Stimulated activated naive B cell treated with anti-CD40 and anti-IgM and Interleukin-4, amounts not matched to agents 10 μg/mL and 1 μg/mL and 100 μg/mL, for 72 hours (primary cell): Measurements from ENCODE around the gene NRDE2.
A peak's percentile ranks its signal among the peaks of the same experiment; 100 is the strongest.
"Not testable (repeated sequence)": the region's sequence is repeated elsewhere in the genome, so short reads cannot be mapped to it uniquely, and the experiment has no call there.

Source experiments
- ATAC-seq, 2 donors: fragments of 150-1000 bp; cut with Tn5 transposase; replicated peaks; 2 replicates each; pipeline ENCODE4 v1.10.0; 2021; ENCODE audit warnings: moderate library complexity in 1 of 2
- DNase-seq: peaks from one replicate; pipeline ENCODE4 v3.0.0; 2021
- H3K27ac Mint-ChIP-seq: one replicate; pipeline ENCODE4 v1.8.0; 2022; ENCODE audit warnings: mild to moderate bottlenecking, mixed read lengths
- H3K27me3 Mint-ChIP-seq, 2 donors: one replicate each; pipeline ENCODE4 v1.8.0; 2022; ENCODE audit warnings: mixed read lengths in 2 of 2
- H3K36me3 Mint-ChIP-seq, 2 donors: one replicate each; pipeline ENCODE4 v1.8.0; 2022; ENCODE audit warnings: mixed read lengths in 2 of 2, mild to moderate bottlenecking in 1 of 2
- H3K4me1 Mint-ChIP-seq, 2 donors: one replicate each; pipeline ENCODE4 v1.8.0; 2022; ENCODE audit warnings: mixed read lengths in 2 of 2, mild to moderate bottlenecking in 1 of 2
- H3K4me3 Mint-ChIP-seq, 2 donors: one replicate each; pipeline ENCODE4 v1.8.0; 2022; ENCODE audit warnings: mild to moderate bottlenecking in 2 of 2, mixed read lengths in 2 of 2, moderate library complexity in 1 of 2
- H3K9me3 Mint-ChIP-seq, 2 donors: one replicate each; pipeline ENCODE4 v1.8.0; 2022; ENCODE audit warnings: mixed read lengths in 2 of 2, mild to moderate bottlenecking in 1 of 2

The NRDE2 gene

GRCh38 chr14:90355540-90356518 is 24.1 kb upstream of the NRDE2 start:
- H3K27me3 Mint-ChIP-seq = peaks cover 11% of the 10 kb centered on the region in 2 donors

GRCh38 chr14:90354551-90355298 is 23.0 kb upstream of the NRDE2 start:
- H3K4me1 Mint-ChIP-seq = peaks cover 0 to 3% of the 10 kb centered on the region in 2 donors
- ATAC-seq = no peak
- no peak for DNase-seq
- no peaks in the 10 kb centered on the region for H3K9me3 Mint-ChIP-seq
- peaks cover 4 to 7% of the 10 kb centered on the region in 2 donors for H3K27me3 Mint-ChIP-seq
- H3K27ac Mint-ChIP-seq = no peak overlapping the region
- H3K4me3 Mint-ChIP-seq = no peak overlapping the region
- H3K36me3 Mint-ChIP-seq = no peaks in the 10 kb centered on the region

More at GRCh38 chr14:90355540-90356518, 24.1 kb upstream of the NRDE2 start:
- H3K9me3 Mint-ChIP-seq = no peaks in the 10 kb centered on the region
- no peak overlapping the region for H3K27ac Mint-ChIP-seq
- ATAC-seq = no peak
- DNase-seq = no peak
- H3K4me3 Mint-ChIP-seq = no peak overlapping the region
- H3K36me3 Mint-ChIP-seq = no peaks in the 10 kb centered on the region
- no peaks in the 10 kb centered on the region for H3K4me1 Mint-ChIP-seq

- ATAC-seq (no peak), DNase-seq (no peak)
- no peaks in the 10 kb centered on the region for H3K36me3 Mint-ChIP-seq
- H3K4me1 Mint-ChIP-seq = peaks cover 0 to 3% of the 10 kb centered on the region in 2 donors
- peaks cover 0 to 3% of the 10 kb centered on the region in 2 donors for H3K27me3 Mint-ChIP-seq
- H3K4me3 Mint-ChIP-seq = no peak overlapping the region
- no peaks in the 10 kb centered on the region for H3K9me3 Mint-ChIP-seq
- no peak overlapping the region for H3K27ac Mint-ChIP-seq
Observed at GRCh38 chr14:90349739-90350138, 18.0 kb upstream of the NRDE2 start.

- no peak overlapping the region for H3K27ac Mint-ChIP-seq
- ATAC-seq = no peak
Observed at GRCh38 chr14:90348270-90348669, 16.5 kb upstream of the NRDE2 start.

GRCh38 chr14:90345239-90345557 is 13.5 kb upstream of the NRDE2 start:
- Mint-ChIP-seq H3K9me3 (no peaks in the 10 kb centered on the region), H3K36me3 (no peaks in the 10 kb centered on the region), H3K27me3 (peaks cover 9 to 12% of the 10 kb centered on the region in 2 donors), H3K4me3 (no peak overlapping the region), H3K4me1 (peaks cover 0 to 3% of the 10 kb centered on the region in 2 donors), H3K27ac (no peak overlapping the region)
- no peak for DNase-seq
- no peak for ATAC-seq

More at GRCh38 chr14:90348270-90348669, 16.5 kb upstream of the NRDE2 start:
- H3K27me3 Mint-ChIP-seq = peaks cover 0 to 3% of the 10 kb centered on the region in 2 donors
- H3K36me3 Mint-ChIP-seq = no peaks in the 10 kb centered on the region
- peaks cover 0 to 3% of the 10 kb centered on the region in 2 donors for H3K4me1 Mint-ChIP-seq
- H3K4me3 Mint-ChIP-seq = no peak overlapping the region
- H3K9me3 Mint-ChIP-seq = no peaks in the 10 kb centered on the region
- DNase-seq = no peak

DNA sequence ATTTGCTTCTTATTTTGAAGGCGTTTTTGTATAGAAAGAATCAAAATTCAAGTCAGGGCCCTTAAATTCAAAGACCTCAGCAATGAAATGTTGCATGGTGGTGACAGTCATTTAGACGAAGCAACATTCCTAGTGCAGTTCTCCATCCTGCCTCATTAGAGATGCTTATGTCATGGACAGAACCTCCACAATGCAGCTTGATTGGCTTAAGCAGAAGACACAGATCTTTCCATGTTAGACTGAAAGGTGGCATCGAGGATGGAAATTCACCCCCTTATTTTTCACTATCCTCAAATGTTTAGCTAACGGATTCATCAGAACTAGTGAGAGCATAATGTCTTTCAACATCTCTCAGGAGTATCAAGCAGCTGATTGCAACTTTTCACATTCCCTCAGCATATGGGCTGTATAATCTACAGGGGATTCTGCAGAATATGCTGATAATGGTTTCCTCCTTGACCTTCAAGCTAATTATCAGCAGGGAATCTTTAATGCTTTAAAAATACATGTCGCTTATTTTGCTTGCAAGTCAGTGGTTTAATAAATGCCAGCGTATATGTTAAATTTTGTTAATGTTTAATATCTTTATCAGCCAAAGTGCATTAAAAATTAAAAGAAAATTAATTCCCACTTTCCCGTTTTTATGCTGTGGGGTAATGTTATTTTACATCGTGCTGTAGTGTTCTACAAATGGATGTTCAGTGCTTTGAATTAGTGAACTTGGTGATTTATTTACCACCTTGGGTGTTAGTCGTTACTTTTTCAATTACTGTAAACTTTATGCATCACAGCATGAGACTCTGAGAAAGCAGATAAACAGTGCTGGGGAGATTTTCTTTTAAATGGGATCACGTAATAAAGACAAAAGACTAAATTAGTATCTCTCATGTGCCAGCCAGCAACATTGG is 12.8 kb upstream of the NRDE2 start:
- H3K9me3 Mint-ChIP-seq = no peaks in the 10 kb centered on the region
- no peak overlapping the region for H3K27ac Mint-ChIP-seq
- no peaks in the 10 kb centered on the region for H3K4me1 Mint-ChIP-seq

DNA sequence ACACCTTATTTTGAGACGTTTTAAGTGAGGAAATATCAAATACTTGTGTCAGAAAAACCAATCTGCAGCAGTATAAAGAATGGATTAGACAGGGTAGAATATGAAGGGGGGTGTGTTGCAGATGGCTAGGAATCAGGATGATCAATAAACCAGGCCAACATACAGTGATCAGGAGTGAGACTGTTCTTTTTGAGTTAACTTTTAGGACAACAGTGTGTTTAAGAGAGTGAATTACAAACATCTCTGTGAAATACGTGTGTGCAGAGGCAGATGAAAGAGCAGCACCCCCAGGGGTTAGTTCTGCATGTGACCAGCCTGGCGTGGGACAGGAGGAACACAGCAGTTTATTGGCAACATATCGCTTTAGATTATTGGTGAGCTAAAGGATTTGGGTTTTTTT is 10.6 kb upstream of the NRDE2 start:
- Mint-ChIP-seq H3K9me3 (no peaks in the 10 kb centered on the region), H3K27me3 (peaks cover 25 to 34% of the 10 kb centered on the region in 2 donors), H3K4me3 (no peak overlapping the region), H3K27ac (no peak overlapping the region), H3K4me1 (no peaks in the 10 kb centered on the region), H3K36me3 (no peaks in the 10 kb centered on the region)
- DNase-seq = no peak
- ATAC-seq = no peak

More for the DNA sequence above, 12.8 kb upstream of the NRDE2 start:
- Mint-ChIP-seq H3K4me3 (no peak overlapping the region), H3K36me3 (no peaks in the 10 kb centered on the region), H3K27me3 (peaks cover 12 to 14% of the 10 kb centered on the region in 2 donors)
- DNase-seq = no peak
- ATAC-seq = no peak

GRCh38 chr14:90341784-90342183 is 10.0 kb upstream of the NRDE2 start:
- H3K27ac Mint-ChIP-seq = peak overlapping the region; percentile 75
- peaks cover 25 to 39% of the 10 kb centered on the region in 2 donors for H3K27me3 Mint-ChIP-seq
- no peaks in the 10 kb centered on the region for H3K36me3 Mint-ChIP-seq
- H3K9me3 Mint-ChIP-seq = no peaks in the 10 kb centered on the region
- ATAC-seq (no peak), DNase-seq (no peak)
- no peaks in the 10 kb centered on the region for H3K4me1 Mint-ChIP-seq
- no peak overlapping the region for H3K4me3 Mint-ChIP-seq

- H3K27ac Mint-ChIP-seq = peak overlapping the region; percentile 75
- H3K4me1 Mint-ChIP-seq, H3K36me3 Mint-ChIP-seq, H3K4me3 Mint-ChIP-seq, DNase-seq, ATAC-seq, H3K9me3 Mint-ChIP-seq: not testable (repeated sequence)
- peaks cover 25 to 45% of the 10 kb centered on the region in 2 donors for H3K27me3 Mint-ChIP-seq
Observed at GRCh38 chr14:90341232-90341631, 9.5 kb upstream of the NRDE2 start.

DNA sequence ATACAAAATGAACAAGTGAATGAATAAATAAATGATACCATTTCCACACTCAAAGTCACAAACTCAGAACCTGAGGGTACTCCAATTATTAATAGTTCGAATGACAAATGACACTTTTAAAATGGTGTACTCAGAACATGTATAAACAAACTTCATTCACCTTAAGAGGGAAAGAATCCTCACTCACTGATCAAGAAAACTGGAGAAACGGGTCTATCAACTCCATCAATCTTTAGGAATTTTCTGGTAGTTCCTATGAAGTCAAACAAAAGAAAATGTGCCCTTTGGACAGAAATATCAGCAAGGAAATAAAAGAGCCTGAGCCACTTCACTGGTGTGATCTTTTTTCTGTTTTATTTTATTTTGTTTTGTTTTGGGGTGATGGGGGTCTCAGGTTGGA is 5.2 kb upstream of the NRDE2 start:
- ATAC-seq (no peak), DNase-seq (no peak)
- H3K4me3 Mint-ChIP-seq = no peak overlapping the region
- H3K4me1 Mint-ChIP-seq = peaks cover 0 to 5% of the 10 kb centered on the region in 2 donors
- H3K27me3 Mint-ChIP-seq = peaks cover 38 to 49% of the 10 kb centered on the region in 2 donors
- no peak overlapping the region for H3K27ac Mint-ChIP-seq
- H3K9me3 Mint-ChIP-seq = no peaks in the 10 kb centered on the region
- H3K36me3 Mint-ChIP-seq = peaks cover 0 to 2% of the 10 kb centered on the region in 2 donors

DNA sequence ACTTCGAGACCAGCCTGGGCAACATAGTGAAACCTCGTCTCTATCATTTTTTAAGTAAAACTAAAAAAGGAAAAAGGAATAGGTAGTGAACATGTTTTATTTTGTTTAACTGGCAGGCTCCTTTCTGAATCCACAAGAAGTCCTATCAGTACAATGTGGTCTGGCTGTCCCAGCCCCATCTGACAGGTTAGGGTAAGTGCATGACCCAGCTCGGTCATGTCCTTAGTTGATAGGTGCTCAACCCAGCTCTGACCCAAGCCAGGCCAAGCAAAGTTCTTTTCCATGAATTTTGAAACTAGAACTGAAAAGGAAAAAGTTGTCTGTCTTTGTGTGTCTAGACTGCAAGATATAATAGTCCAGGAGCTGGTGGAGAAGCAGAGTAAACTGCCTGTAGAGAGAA is 4.7 kb upstream of the NRDE2 start:
- DNase-seq = no peak
- H3K27me3 Mint-ChIP-seq = peaks cover 34 to 46% of the 10 kb centered on the region in 2 donors
- ATAC-seq = no peak
- peaks cover 2 to 10% of the 10 kb centered on the region in 2 donors for H3K4me1 Mint-ChIP-seq
- no peak overlapping the region for H3K27ac Mint-ChIP-seq
- H3K36me3 Mint-ChIP-seq = peaks cover 3 to 4% of the 10 kb centered on the region in 2 donors
- H3K9me3 Mint-ChIP-seq = peaks cover 1% of the 10 kb centered on the region in 2 donors
- no peak overlapping the region for H3K4me3 Mint-ChIP-seq

GRCh38 chr14:90332271-90332584 is 487 bp upstream of the NRDE2 start:
- H3K36me3 Mint-ChIP-seq = peaks cover 4 to 15% of the 10 kb centered on the region in 2 donors
- peaks cover 7 to 19% of the 10 kb centered on the region in 2 donors for H3K4me1 Mint-ChIP-seq
- peak overlapping the region; percentile 90 to 96 for H3K4me3 Mint-ChIP-seq
- H3K27ac Mint-ChIP-seq = peak overlapping the region; percentile 97
- ATAC-seq (peak; percentile 6 to 12), DNase-seq (no peak)
- peaks cover 13 to 21% of the 10 kb centered on the region in 2 donors for H3K27me3 Mint-ChIP-seq
- peaks cover 2 to 4% of the 10 kb centered on the region in 2 donors for H3K9me3 Mint-ChIP-seq

DNA sequence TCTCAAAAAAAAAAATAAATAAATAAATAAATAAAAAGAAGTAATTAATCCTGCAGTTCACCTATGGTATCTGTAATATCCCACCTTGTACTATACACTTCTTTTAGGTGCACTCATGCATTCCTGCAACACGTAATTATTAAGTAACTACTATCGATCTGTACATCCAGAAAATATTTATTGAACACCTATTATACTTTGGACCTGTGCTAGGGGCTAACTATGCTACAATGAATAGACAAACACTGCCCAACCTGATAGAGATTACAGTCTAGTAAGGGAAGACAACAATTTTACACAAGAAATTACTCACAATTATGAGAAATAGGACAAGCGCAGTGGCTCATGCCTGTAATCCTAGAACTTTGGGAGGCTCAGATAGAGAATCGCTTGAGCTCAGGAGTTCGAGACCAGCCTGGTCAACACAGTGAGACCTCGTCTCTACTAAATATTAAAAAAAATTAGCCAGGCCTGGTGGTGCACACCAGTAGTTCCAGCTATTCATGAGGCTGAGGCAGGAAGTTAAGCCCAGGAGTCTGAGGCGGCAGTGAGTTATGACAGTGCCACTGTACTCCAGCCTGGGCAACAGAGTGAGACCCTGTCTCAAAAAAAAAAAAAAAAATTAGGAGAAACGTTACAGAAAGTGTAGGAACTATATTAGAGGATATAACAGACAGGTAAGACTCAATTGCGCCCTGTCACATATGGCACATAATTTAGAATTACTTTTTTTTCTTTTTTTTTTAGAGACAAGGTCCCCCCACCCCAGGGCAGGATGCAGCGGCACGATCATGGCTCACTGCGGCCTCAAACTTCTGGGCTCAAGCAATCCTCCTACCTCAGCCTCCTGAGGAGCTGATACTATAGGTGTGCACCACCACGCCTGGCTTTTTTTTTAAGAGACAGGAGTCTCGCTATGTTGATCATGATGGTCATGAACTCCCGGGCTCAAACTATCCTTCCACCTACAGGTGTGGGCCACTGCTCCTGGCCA is 1.2 kb downstream of the NRDE2 start:
- DNase-seq = no peak
- Mint-ChIP-seq H3K27me3 (peaks cover 3 to 7% of the 10 kb centered on the region in 2 donors), H3K9me3 (peaks cover 2 to 4% of the 10 kb centered on the region in 2 donors), H3K4me3 (peak overlapping the region; percentile 90 to 96), H3K36me3 (peaks cover 3 to 15% of the 10 kb centered on the region in 2 donors), H3K27ac (peak overlapping the region; percentile 97), H3K4me1 (peaks cover 9 to 19% of the 10 kb centered on the region in 2 donors)
- no peak for ATAC-seq
